RWPE1 (cell line): ENCODE measurements around the gene EOMES.

Experiments
- CTCF ChIA-PET: fragments of 350-600 bp; sonication (Branson Sonifier 250); formaldehyde crosslinking; extraction: SDS; loops from one replicate; lab custom pipeline; 2021; lab: Yijun Ruan, JAX
- POLR2A ChIA-PET: fragments of 400-600 bp; formaldehyde crosslinking; extraction: SDS; loops from one replicate; lab custom pipeline; 2020; ENCODE audit warnings: antibody characterized with exemption; ENCODE audit not compliant: low non-redundant PET; lab: Yijun Ruan, JAX
- DNase-seq: peaks from one replicate; pipeline ENCODE4 v3.0.0; 2012; ENCODE audit warnings: low spot score
- H3K27ac ChIP-seq: fragments of 450-650 bp; 2 replicates; pipeline ENCODE4 v1.5.1; 2017
- CTCF ChIP-seq: fragments of 450-650 bp; conservative IDR thresholded peaks from 2 replicates; pipeline ENCODE4 v1.5.1; 2017; ENCODE audit warnings: low read depth, mild to moderate bottlenecking

Gene EOMES

GRCh38 chr3:27667751-27668150 lies 54.4 kb downstream of the EOMES start:
- ChIA-PET CTCF (interaction anchor here (0.6 to 1.0 kb wide), 2 partner anchors 10 to 13 kb away, joined by 3 read pairs; no protein-coding TSS in a partner anchor), POLR2A (no interaction called here)

GRCh38 chr3:27666708-27667107 lies 55.4 kb downstream of the EOMES start:
- CTCF ChIA-PET: interaction anchor here (1.0 kb wide), 1 partner anchor 9 kb away, joined by 3 read pairs; no protein-coding TSS in a partner anchor
- DNase-seq: no peak
- TF ChIP-seq CTCF: no peak
- POLR2A ChIA-PET: no interaction called here
- no peak overlapping the region for H3K27ac ChIP-seq

More at GRCh38 chr3:27667751-27668150, 54.4 kb downstream of the EOMES start:
- no peak for DNase-seq
- no peak for TF ChIP-seq CTCF
- no peak overlapping the region for H3K27ac ChIP-seq

- POLR2A ChIA-PET: no interaction called here
- no peak for TF ChIP-seq CTCF
- H3K27ac ChIP-seq: no peak overlapping the region
- CTCF ChIA-PET: no interaction called here
- DNase-seq: no peak
Measured at GRCh38 chr3:27666272-27666671, 55.9 kb downstream of the EOMES start.
